HEK293 (cell line): Measurements from ENCODE around the gene RMC1.

Experiments
- CTCF ChIA-PET: fragments of 350-600 bp; formaldehyde crosslinking; extraction: SDS; loops from one replicate; lab custom pipeline; 2021; ENCODE audit warnings: antibody characterized with exemption; lab: Yijun Ruan, JAX
- POLR2A ChIA-PET: fragments of 300-600 bp; formaldehyde crosslinking; extraction: SDS; loops from one replicate; lab custom pipeline; 2020; ENCODE audit warnings: antibody characterized with exemption, inconsistent platforms; lab: Yijun Ruan, JAX
- H3K27ac ChIP-seq: fragments of 200-500 bp; sonication (Bioruptor generic); 2 replicates; pipeline ENCODE4 v1.5.1; 2014; ENCODE audit warnings: low read depth, low read length, control low read depth, inconsistent platforms; ENCODE audit errors: extremely low read depth
- H3K36me3 ChIP-seq, 2 experiments: fragments of 200-500 bp in 1 of 2; sonication (Bioruptor generic) in 1 of 2; 1 replicate in 1 of 2; 2 replicates in 1 of 2; pipeline ENCODE4 v1.5.1; 2014 to 2017; ENCODE audit warnings: inconsistent platforms in 2 of 2, low read length in 2 of 2; ENCODE audit not compliant: control insufficient read depth in 2 of 2, insufficient read depth in 1 of 2
- H3K4me1 ChIP-seq: fragments of 200-500 bp; sonication (Bioruptor generic); 2 replicates; pipeline ENCODE4 v1.5.1; 2014; ENCODE audit warnings: mild to moderate bottlenecking, low read length, inconsistent platforms; ENCODE audit not compliant: control insufficient read depth, insufficient read depth
- H3K4me3 ChIP-seq: 2 replicates; pipeline ENCODE4 v1.5.1; 2011; ENCODE audit warnings: low read depth, mild to moderate bottlenecking, control low read depth, low read length, moderate library complexity
- H3K9me3 ChIP-seq: fragments of 200-500 bp; sonication (Bioruptor generic); 2 replicates; pipeline ENCODE4 v1.5.1; 2014; ENCODE audit warnings: low read depth, low read length, inconsistent platforms; ENCODE audit not compliant: control insufficient read depth, insufficient read depth
- GLI2 ChIP-seq: fragments of 450-650 bp; formaldehyde crosslinking; IDR thresholded peaks from 2 replicates; pipeline ENCODE4; 2017; ENCODE audit warnings: missing biosample characterization, missing genetic modification characterization, low read depth, borderline replicate concordance
- PBX3 ChIP-seq: sonication (generic); formaldehyde crosslinking; IDR thresholded peaks from 2 replicates; pipeline ENCODE4 v1.8.1; 2022; ENCODE audit warnings: mild to moderate bottlenecking, moderate library complexity, missing genetic modification reagents
- RBAK ChIP-seq: fragments of 450-650 bp; formaldehyde crosslinking; IDR thresholded peaks from 2 replicates; pipeline ENCODE4 v1.5.1; 2016; ENCODE audit warnings: missing biosample characterization, missing genetic modification characterization
- SCRT2 ChIP-seq: fragments of 450-650 bp; formaldehyde crosslinking; IDR thresholded peaks from 2 replicates; pipeline ENCODE4 v1.5.1; 2016; ENCODE audit warnings: missing biosample characterization, missing genetic modification characterization
- ZBTB48 ChIP-seq: fragments of 450-650 bp; formaldehyde crosslinking; IDR thresholded peaks from 2 replicates; pipeline ENCODE4 v1.5.1; 2016; ENCODE audit warnings: missing biosample characterization, missing genetic modification characterization
- ZFP3 ChIP-seq: fragments of 450-650 bp; formaldehyde crosslinking; IDR thresholded peaks from 2 replicates; pipeline ENCODE4 v1.5.1; 2016; ENCODE audit warnings: low read depth, missing biosample characterization, missing genetic modification characterization
- ZNF174 ChIP-seq: fragments of 450-650 bp; formaldehyde crosslinking; IDR thresholded peaks from 2 replicates; pipeline ENCODE4 v1.5.0; 2017; ENCODE audit warnings: missing biosample characterization, mild to moderate bottlenecking, missing genetic modification characterization
- ZNF211 ChIP-seq: fragments of 450-650 bp; formaldehyde crosslinking; IDR thresholded peaks from 2 replicates; pipeline ENCODE4 v1.5.1; 2016; ENCODE audit warnings: low read depth, missing biosample characterization, missing genetic modification characterization
- ZNF280D ChIP-seq: fragments of 450-650 bp; formaldehyde crosslinking; IDR thresholded peaks from 2 replicates; pipeline ENCODE4 v1.5.1; 2016; ENCODE audit warnings: missing biosample characterization, missing genetic modification characterization
- ZNF37A ChIP-seq: fragments of 450-650 bp; IDR thresholded peaks from 2 replicates; pipeline ENCODE4 v1.5.1; 2018; ENCODE audit warnings: missing biosample characterization, missing genetic modification characterization
- ZNF501 ChIP-seq: fragments of 450-650 bp; formaldehyde crosslinking; IDR thresholded peaks from 2 replicates; pipeline ENCODE4 v1.5.1; 2016; ENCODE audit warnings: missing biosample characterization, missing genetic modification characterization
- ZNF623 ChIP-seq: fragments of 450-650 bp; formaldehyde crosslinking; IDR thresholded peaks from 2 replicates; pipeline ENCODE4 v1.5.1; 2016; ENCODE audit warnings: missing biosample characterization, missing genetic modification characterization
- ZNF624 ChIP-seq: fragments of 450-650 bp; formaldehyde crosslinking; IDR thresholded peaks from 2 replicates; pipeline ENCODE4 v1.5.1; 2017; ENCODE audit warnings: missing biosample characterization, missing genetic modification characterization
- ZNF664 ChIP-seq: fragments of 450-650 bp; formaldehyde crosslinking; IDR thresholded peaks from 2 replicates; pipeline ENCODE4 v1.5.1; 2016; ENCODE audit warnings: missing biosample characterization, missing genetic modification characterization
- ZNF791 ChIP-seq: fragments of 450-650 bp; formaldehyde crosslinking; IDR thresholded peaks from 2 replicates; pipeline ENCODE4 v1.5.1; 2016; ENCODE audit warnings: missing biosample characterization, missing genetic modification characterization
- ZNF843 ChIP-seq: fragments of 450-650 bp; formaldehyde crosslinking; IDR thresholded peaks from 2 replicates; pipeline ENCODE4 v1.5.1; 2016; ENCODE audit warnings: missing biosample characterization, missing genetic modification characterization
- ZSCAN18 ChIP-seq: fragments of 450-650 bp; formaldehyde crosslinking; IDR thresholded peaks from 2 replicates; pipeline ENCODE4 v1.5.1; 2016; ENCODE audit warnings: missing biosample characterization, missing genetic modification characterization
- TF ChIP-seq, protein P1 (sequence below): fragments of 450-650 bp; formaldehyde crosslinking; IDR thresholded peaks from 2 replicates; pipeline ENCODE4 v1.5.1; 2016; ENCODE audit warnings: missing biosample characterization, missing genetic modification characterization

The RMC1 gene

GRCh38 chr18:23548719-23549118, 45.4 kb downstream of the RMC1 start (continued):
- TF ChIP-seq, protein P1, sequence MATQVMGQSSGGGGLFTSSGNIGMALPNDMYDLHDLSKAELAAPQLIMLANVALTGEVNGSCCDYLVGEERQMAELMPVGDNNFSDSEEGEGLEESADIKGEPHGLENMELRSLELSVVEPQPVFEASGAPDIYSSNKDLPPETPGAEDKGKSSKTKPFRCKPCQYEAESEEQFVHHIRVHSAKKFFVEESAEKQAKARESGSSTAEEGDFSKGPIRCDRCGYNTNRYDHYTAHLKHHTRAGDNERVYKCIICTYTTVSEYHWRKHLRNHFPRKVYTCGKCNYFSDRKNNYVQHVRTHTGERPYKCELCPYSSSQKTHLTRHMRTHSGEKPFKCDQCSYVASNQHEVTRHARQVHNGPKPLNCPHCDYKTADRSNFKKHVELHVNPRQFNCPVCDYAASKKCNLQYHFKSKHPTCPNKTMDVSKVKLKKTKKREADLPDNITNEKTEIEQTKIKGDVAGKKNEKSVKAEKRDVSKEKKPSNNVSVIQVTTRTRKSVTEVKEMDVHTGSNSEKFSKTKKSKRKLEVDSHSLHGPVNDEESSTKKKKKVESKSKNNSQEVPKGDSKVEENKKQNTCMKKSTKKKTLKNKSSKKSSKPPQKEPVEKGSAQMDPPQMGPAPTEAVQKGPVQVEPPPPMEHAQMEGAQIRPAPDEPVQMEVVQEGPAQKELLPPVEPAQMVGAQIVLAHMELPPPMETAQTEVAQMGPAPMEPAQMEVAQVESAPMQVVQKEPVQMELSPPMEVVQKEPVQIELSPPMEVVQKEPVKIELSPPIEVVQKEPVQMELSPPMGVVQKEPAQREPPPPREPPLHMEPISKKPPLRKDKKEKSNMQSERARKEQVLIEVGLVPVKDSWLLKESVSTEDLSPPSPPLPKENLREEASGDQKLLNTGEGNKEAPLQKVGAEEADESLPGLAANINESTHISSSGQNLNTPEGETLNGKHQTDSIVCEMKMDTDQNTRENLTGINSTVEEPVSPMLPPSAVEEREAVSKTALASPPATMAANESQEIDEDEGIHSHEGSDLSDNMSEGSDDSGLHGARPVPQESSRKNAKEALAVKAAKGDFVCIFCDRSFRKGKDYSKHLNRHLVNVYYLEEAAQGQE, result no peak
- TF ChIP-seq ZNF211 (tag by site-specific recombination) (no peak), ZNF501 (no peak), ZNF37A (tag by site-specific recombination) (no peak), ZBTB48 (tag by site-specific recombination) (no peak)
- TF ChIP-seq, all 188 proteins: peak for 0

GRCh38 chr18:23550898-23551297, 47.6 kb downstream of the RMC1 start:
- peaks cover 29 to 83% of the 10 kb centered on the region in 2 experiments for H3K36me3 ChIP-seq
- CTCF ChIA-PET, result interaction anchor here (0.6 kb wide), 1 partner anchor 89 kb away, joined by 4 read pairs; no protein-coding TSS in a partner anchor
- TF ChIP-seq SCRT2 (tag by site-specific recombination) (peak; percentile 37; the same call in 1 of the 2 replicates), ZSCAN18 (tag by site-specific recombination) (no peak)

GRCh38 chr18:23551978-23552377, 48.7 kb downstream of the RMC1 start:
- POLR2A ChIA-PET, result no interaction called here
- Histone ChIP-seq H3K9me3 (no peaks in the 10 kb centered on the region), H3K27ac (no peak overlapping the region), H3K4me3 (no peak overlapping the region), H3K4me1 (no peaks in the 10 kb centered on the region), H3K36me3 (peaks cover 21 to 86% of the 10 kb centered on the region in 2 experiments; a peak in 2 of 3 replicates)
- no peak for TF ChIP-seq ZFP3 (tag by site-specific recombination)
- TF ChIP-seq PBX3 (CRISPR knock-in tag), result no peak
- TF ChIP-seq RBAK (tag by site-specific recombination), result no peak
- no peak for TF ChIP-seq ZNF843
- TF ChIP-seq ZNF624 (tag by site-specific recombination), result no peak
- CTCF ChIA-PET, result interaction anchor here (1.0 to 1.2 kb wide), 2 partner anchors 11 to 35 kb away, joined by 3 to 5 read pairs; no protein-coding TSS in a partner anchor

More at GRCh38 chr18:23550898-23551297, 47.6 kb downstream of the RMC1 start:
- H3K27ac ChIP-seq, result no peak overlapping the region
- POLR2A ChIA-PET, result interaction anchor here (0.7 kb wide), 1 partner anchor 129 kb away, joined by 5 read pairs; no protein-coding TSS in a partner anchor
- H3K4me1 ChIP-seq, result no peaks in the 10 kb centered on the region
- H3K4me3 ChIP-seq, result no peak overlapping the region
- H3K9me3 ChIP-seq, result no peaks in the 10 kb centered on the region

DNA sequence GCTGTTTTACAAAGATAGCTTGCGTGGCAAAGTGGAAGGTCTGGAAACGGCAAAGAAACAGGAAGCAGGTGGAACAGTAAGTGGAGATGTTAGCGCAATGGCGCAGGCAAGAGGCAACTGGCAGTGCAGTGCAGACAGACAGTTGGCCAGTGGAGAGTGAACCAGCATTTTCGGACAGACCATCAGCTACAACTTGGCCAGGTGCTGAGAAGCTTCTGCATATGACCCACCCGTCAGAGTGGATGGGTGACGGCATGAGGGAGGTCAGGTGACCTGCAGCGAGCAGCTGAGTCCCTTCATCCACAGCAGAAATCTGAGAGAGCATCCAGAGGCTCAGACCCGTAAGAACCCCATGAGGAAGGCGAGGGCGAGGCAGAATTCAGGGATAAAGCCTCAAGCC, 49.2 kb downstream of the RMC1 start:
- H3K9me3 ChIP-seq, result no peaks in the 10 kb centered on the region
- H3K4me1 ChIP-seq, result no peaks in the 10 kb centered on the region
- TF ChIP-seq GLI2 (tag by site-specific recombination) (no peak), ZNF280D (no peak), ZNF664 (tag by site-specific recombination) (no peak), PBX3 (CRISPR knock-in tag) (no peak), RBAK (tag by site-specific recombination) (no peak), ZNF623 (tag by site-specific recombination) (no peak), ZNF174 (tag by site-specific recombination) (no peak), ZNF791 (tag by site-specific recombination) (no peak)
- POLR2A ChIA-PET, result no interaction called here
- CTCF ChIA-PET, result interaction anchor here (1.0 to 1.2 kb wide), 2 partner anchors 12 to 35 kb away, joined by 3 to 5 read pairs; no protein-coding TSS in a partner anchor
- H3K36me3 ChIP-seq, result peaks cover 18 to 86% of the 10 kb centered on the region in 2 experiments; a peak in 2 of 3 replicates
- H3K4me3 ChIP-seq, result no peak overlapping the region
- no peak overlapping the region for H3K27ac ChIP-seq
